Lung (tissue), 12 donors: ENCODE data around the gene LIFR. TPM values are rescaled to one million over a fixed set of nuclear protein-coding genes. Genes with fewer than 3 reads are reported as not detected.

Experiments
- ATAC-seq: fragments of 200-7000 bp; cut with Tn5 transposase; one replicate; pipeline ENCODE4 v1.9.1; 2020; ENCODE audit warnings: moderate number of reproducible peaks; ENCODE audit not compliant: insufficient read depth, low FRiP score
- DNase-seq, 3 donors: peaks; one replicate each; pipeline ENCODE4 v3.0.0-alpha.2; 2013 to 2017
- H3K27ac ChIP-seq, 2 donors: one replicate each; pipeline ENCODE4 v1.5.1; 2013; ENCODE audit warnings: mild to moderate bottlenecking in 2 of 2, moderate library complexity in 2 of 2, control low read depth in 1 of 2, inconsistent platforms in 1 of 2, low read depth in 1 of 2, low read length in 1 of 2
- H3K27me3 ChIP-seq, 3 donors: one replicate each; pipeline ENCODE4 v1.5.1; 2013; ENCODE audit warnings: low read length in 2 of 3; ENCODE audit not compliant: control insufficient read depth in 3 of 3, insufficient read depth in 3 of 3
- H3K36me3 ChIP-seq, 4 donors: one replicate each; pipeline ENCODE4 v1.5.1; 2013; ENCODE audit warnings: low read length in 4 of 4, mild to moderate bottlenecking in 1 of 4, moderate library complexity in 1 of 4; ENCODE audit not compliant: control insufficient read depth in 4 of 4, insufficient read depth in 4 of 4
- H3K4me1 ChIP-seq, 5 donors: one replicate each; pipeline ENCODE4 v1.5.1; 2013; ENCODE audit warnings: low read length in 5 of 5, mild to moderate bottlenecking in 2 of 5, moderate library complexity in 1 of 5; ENCODE audit not compliant: control insufficient read depth in 5 of 5, insufficient read depth in 5 of 5
- H3K4me3 ChIP-seq: one replicate; pipeline ENCODE4 v1.5.1; 2013; ENCODE audit warnings: mild to moderate bottlenecking, control low read depth, moderate library complexity
- H3K9ac ChIP-seq, 2 donors: one replicate each; pipeline ENCODE4 v1.5.1; 2013; ENCODE audit warnings: low read length in 2 of 2, control low read depth in 1 of 2; ENCODE audit not compliant: insufficient read depth in 1 of 2
- H3K9me3 ChIP-seq, 4 donors: one replicate each; pipeline ENCODE4 v1.5.1; 2013; ENCODE audit warnings: low read length in 3 of 4, mild to moderate bottlenecking in 1 of 4, moderate library complexity in 1 of 4; ENCODE audit not compliant: control insufficient read depth in 4 of 4, insufficient read depth in 3 of 4
- CTCF ChIP-seq: IDR thresholded peaks from 2 replicates; pipeline ENCODE4 v1.5.1; 2012; ENCODE audit warnings: mild to moderate bottlenecking; ENCODE audit errors: control extremely low read depth, extremely low read depth
- WGBS, 2 donors: extraction: QIAGEN DNeasy Blood & Tissue Kit; methylation state at CpG; one replicate each; pipeline ENCODE4 v1.1.7; 2013; 5-methylcytosine and 5-hydroxymethylcytosine counted together
- polyA plus RNA-seq, 2 donors: library from polyadenylated mRNA; stranded (reverse); fragments of 200-250 nt; gene quantifications; one replicate each; pipeline ENCODE4 v1.2.1, GENCODE V29; 2013
- total RNA-seq, 2 donors: library from RNA; depleted of rRNA in 1 of 2; stranded (reverse); fragments of >200 nt in 1 of 2; gene quantifications; one replicate each; pipeline ENCODE4 v1.2.1, GENCODE V29; 2014 to 2021
- donor health status: control.
- donor health status: control.
- donor health status: Bipolar disorder and iron deficiency.
- donor health status: healthy.
- donor health status: DM: yes; HTN: yes; CAD: no.

The LIFR gene
- total and polyA plus RNA-seq, 4 donors, result 14.2 to 345 (median 37.8) TPM

GRCh38 chr5:38531518-38531917 is 24.9 kb downstream of the LIFR start:
- 75 to 79% methylated on average over 3 of the region's 3 CpGs for WGBS, 2 donors
- Histone ChIP-seq H3K27ac (no peak overlapping the region), H3K9me3 (no peaks in the 10 kb centered on the region), H3K36me3 (peaks cover 1 to 17% (median 4%) of the 10 kb centered on the region in 4 donors), H3K9ac (no peak overlapping the region), H3K27me3 (no peaks in the 10 kb centered on the region), H3K4me3 (no peak overlapping the region), H3K4me1 (peaks cover 2 to 57% (median 41%) of the 10 kb centered on the region in 5 donors)
- DNase-seq (no peak), ATAC-seq (no peak)
- TF ChIP-seq CTCF, result no peak

- Histone ChIP-seq H3K4me1 (peaks cover 2 to 43% (median 33%) of the 10 kb centered on the region in 5 donors), H3K27me3 (no peaks in the 10 kb centered on the region), H3K9ac (no peak overlapping the region), H3K4me3 (no peak overlapping the region), H3K36me3 (peaks cover 4 to 31% (median 8%) of the 10 kb centered on the region in 4 donors), H3K27ac (no peak overlapping the region), H3K9me3 (no peaks in the 10 kb centered on the region)
- WGBS, 2 donors, result 65 to 68% methylated on average over 4 of the region's 4 CpGs
- no peak for DNase-seq
- TF ChIP-seq CTCF, result no peak
- no peak for ATAC-seq
Measured at GRCh38 chr5:38529955-38530646, 26.3 kb downstream of the LIFR start.

GRCh38 chr5:38528162-38528703 is 28.2 kb downstream of the LIFR start:
- no peak for DNase-seq
- Histone ChIP-seq H3K27ac (no peak overlapping the region), H3K9me3 (no peaks in the 10 kb centered on the region), H3K4me1 (peaks cover 2 to 29% (median 19%) of the 10 kb centered on the region in 5 donors), H3K36me3 (peaks cover 6 to 48% (median 16%) of the 10 kb centered on the region in 4 donors), H3K9ac (no peak overlapping the region), H3K27me3 (no peaks in the 10 kb centered on the region), H3K4me3 (no peak overlapping the region)
- TF ChIP-seq CTCF, result no peak
- ATAC-seq, result no peak
- 44 to 47% methylated on average over 3 of the region's 3 CpGs for WGBS, 2 donors
